Transverse colon (tissue), 4 donors: Measurements from ENCODE around the gene DYNC1H1. TPM values are rescaled to one million over a fixed set of nuclear protein-coding genes. Genes with fewer than 3 reads are reported as not detected.

Experiments
- DNase-seq: peaks from one replicate; pipeline ENCODE4 v3.0.0-alpha.2; 2019
- H3K27ac ChIP-seq, 4 donors: fragments of 200-600 bp; sonication (generic); 2 replicates each; pipeline ENCODE4 v1.5.1; 2016 to 2018; ENCODE audit warnings: inconsistent platforms in 4 of 4
- H3K27me3 ChIP-seq: fragments of 200-600 bp; sonication (generic); 2 replicates; pipeline ENCODE4 v1.5.1; 2017; ENCODE audit warnings: inconsistent platforms
- H3K36me3 ChIP-seq, 4 donors: fragments of 200-600 bp; sonication (generic); 2 replicates each; pipeline ENCODE4 v1.5.1; 2017 to 2019; ENCODE audit warnings: inconsistent platforms in 4 of 4
- H3K4me1 ChIP-seq, 4 donors: fragments of 200-600 bp; sonication (generic); 2 replicates each; pipeline ENCODE4 v1.5.1; 2017 to 2020; ENCODE audit warnings: inconsistent platforms in 4 of 4
- H3K4me3 ChIP-seq, 4 donors: fragments of 200-600 bp; sonication (generic); 1 replicate in 1 of 4; 2 replicates in 3 of 4; pipeline versions ENCODE4 v1.5.1 to v1.6.1; 2017 to 2019; ENCODE audit warnings: inconsistent platforms in 4 of 4
- H3K9me3 ChIP-seq, 2 donors: fragments of 200-600 bp; sonication (generic); 2 replicates each; pipeline ENCODE4 v1.5.1; 2017 to 2019; ENCODE audit warnings: inconsistent platforms in 2 of 2
- CTCF ChIP-seq, 5 experiments: fragments of 200-600 bp in 3 of 5; fragments of 450-650 bp in 2 of 5; sonication (generic) in 3 of 5; IDR thresholded peaks; 1 replicate in 2 of 5; 2 replicates in 3 of 5; pipeline ENCODE4 v1.5.1; 2016 to 2017; ENCODE audit warnings: antibody characterized with exemption in 5 of 5, inconsistent platforms in 3 of 5, mild to moderate bottlenecking in 2 of 5, moderate library complexity in 1 of 5
- EP300 ChIP-seq: sonication (generic); formaldehyde crosslinking; IDR thresholded peaks from one replicate; pipeline ENCODE4 v1.6.1; 2017; ENCODE audit warnings: antibody characterized with exemption, low read depth
- POLR2A ChIP-seq: fragments of 450-650 bp; IDR thresholded peaks from one replicate; pipeline ENCODE4 v1.6.1; 2016; ENCODE audit warnings: antibody characterized with exemption, mild to moderate bottlenecking, moderate library complexity
- POLR2AphosphoS5 ChIP-seq, 3 donors: sonication (generic); formaldehyde crosslinking; IDR thresholded peaks; one replicate each; pipeline ENCODE4 v1.6.1; 2016; ENCODE audit warnings: antibody characterized with exemption in 3 of 3
- WGBS, 2 donors: methylation state at CpG; one replicate each; pipeline ENCODE4 v1.1.5; 2018; ENCODE audit warnings: low coverage in 1 of 2; 5-methylcytosine and 5-hydroxymethylcytosine counted together
- in situ Hi-C, 4 donors: fragments of 200-750 bp; cut with MboI; loops; one replicate each; pipeline versions ENCODE4 v1.15.0 to v1.15.1; 2017; ENCODE audit warnings: low sequenced_read_pairs in 3 of 4, low pct_ligation_motif_present in 1 of 4, low pct_unique_long_range_greater_than_20kb in 1 of 4
- intact Hi-C: fragments of 100-400 bp; cut with DNase I; formaldehyde crosslinking; loops from one replicate; pipeline ENCODE4 v1.15.1; 2023; ENCODE audit warnings: low total_unique reads
- total RNA-seq, 4 donors: library from RNA; depleted of rRNA; stranded (reverse); fragments of >200 nt; gene quantifications; one replicate each; pipeline ENCODE4 v1.1.0, GENCODE V29; 2016

DYNC1H1 gene
- total RNA-seq, 4 donors from 2014 or later: 471 to 647 (median 482) TPM

- no peak for DNase-seq
- intact Hi-C loops (no loop called here), in situ Hi-C loops (no loop called here)
- Histone ChIP-seq H3K4me1 (no peaks in the 10 kb centered on the region), H3K36me3 (peaks cover 0 to 93% (median 46%) of the 10 kb centered on the region in 4 donors), H3K4me3 (no peak overlapping the region), H3K9me3 (no peaks in the 10 kb centered on the region), H3K27ac (no peak overlapping the region), H3K27me3 (no peaks in the 10 kb centered on the region)
- 92% methylated on average over 16 to 18 of the region's 18 CpGs for WGBS, 2 donors
- TF ChIP-seq POLR2A: no peak
- no peak for TF ChIP-seq POLR2AphosphoS5 (IDR thresholded peaks at IDR 0.05)
- TF ChIP-seq CTCF (IDR thresholded peaks at IDR 0.05): no peak
- TF ChIP-seq EP300: no peak
Observed at GRCh38 chr14:101997429-101998336, 33.3 kb downstream of the DYNC1H1 start.

- Histone ChIP-seq H3K36me3 (peaks cover 0 to 93% (median 44%) of the 10 kb centered on the region in 4 donors), H3K9me3 (no peaks in the 10 kb centered on the region), H3K27me3 (no peaks in the 10 kb centered on the region), H3K4me3 (no peak overlapping the region), H3K27ac (no peak overlapping the region), H3K4me1 (no peaks in the 10 kb centered on the region)
- 93 to 94% methylated on average over 10 to 12 of the region's 12 CpGs for WGBS, 2 donors
- no peak for DNase-seq
- TF ChIP-seq POLR2A (no peak), EP300 (no peak), CTCF (IDR thresholded peaks at IDR 0.05) (no peak), POLR2AphosphoS5 (IDR thresholded peaks at IDR 0.05) (no peak)
- intact Hi-C loops (no loop called here), in situ Hi-C loops (no loop called here)
Observed at GRCh38 chr14:102000902-102001301, 36.5 kb downstream of the DYNC1H1 start.

- Histone ChIP-seq H3K4me3 (no peak overlapping the region), H3K27ac (no peak overlapping the region), H3K36me3 (peaks cover 0 to 99% (median 49%) of the 10 kb centered on the region in 4 donors), H3K4me1 (no peaks in the 10 kb centered on the region), H3K9me3 (no peaks in the 10 kb centered on the region), H3K27me3 (no peaks in the 10 kb centered on the region)
- 85 to 89% methylated on average over 9 of the region's 9 CpGs for WGBS, 2 donors
- TF ChIP-seq CTCF (IDR thresholded peaks at IDR 0.05) (no peak), EP300 (no peak), POLR2A (no peak), POLR2AphosphoS5 (IDR thresholded peaks at IDR 0.05) (no peak)
- in situ Hi-C loops: no loop called here
- DNase-seq: no peak
- intact Hi-C loops: no loop called here
Observed at GRCh38 chr14:102005336-102005735, 41.0 kb downstream of the DYNC1H1 start.

GRCh38 chr14:102007916-102008418 lies 43.6 kb downstream of the DYNC1H1 start:
- H3K4me3 ChIP-seq: no peak overlapping the region
- intact Hi-C loops (no loop called here), in situ Hi-C loops (no loop called here)
- no peak for DNase-seq
- no peak overlapping the region for H3K27ac ChIP-seq
- H3K27me3 ChIP-seq: no peaks in the 10 kb centered on the region
- H3K36me3 ChIP-seq: peaks cover 0 to 100% (median 50%) of the 10 kb centered on the region in 4 donors
- H3K4me1 ChIP-seq: no peaks in the 10 kb centered on the region
- TF ChIP-seq POLR2A (no peak), CTCF (IDR thresholded peaks at IDR 0.05) (no peak), EP300 (no peak), POLR2AphosphoS5 (IDR thresholded peaks at IDR 0.05) (no peak)
- no peaks in the 10 kb centered on the region for H3K9me3 ChIP-seq
- 90 to 94% methylated on average over 6 to 14 of the region's 14 CpGs for WGBS, 2 donors
